IMR-90 (cell line): Measurements from ENCODE around the gene HIKESHI. TPM values are rescaled to one million over a fixed set of nuclear protein-coding genes. Genes with fewer than 3 reads are reported as not detected.

ENCODE experiments used
- ATAC-seq: fragments of 200-7000 bp; cut with Tn5 transposase; 2 replicates; pipeline ENCODE4 v1.9.1; 2020; ENCODE audit warnings: low read depth, mild to moderate bottlenecking, moderate library complexity
- BruUV-seq: library from RNA; stranded (reverse); fragments of 400-500 nt; replicated peaks from 2 replicates; lab custom pipeline; 2021; lab: Mats Ljungman, UMichigan
- CTCF ChIA-PET: fragments of 300-600 bp; formaldehyde crosslinking; extraction: SDS; loops from one replicate; lab custom pipeline; 2021; ENCODE audit warnings: antibody characterized with exemption; lab: Yijun Ruan, JAX
- POLR2A ChIA-PET: fragments of 300-600 bp; sonication (Branson Sonifier 250); formaldehyde crosslinking; loops from one replicate; lab custom pipeline; 2022; ENCODE audit warnings: antibody characterized with exemption; ENCODE audit not compliant: unreplicated experiment; lab: Charles Lee
- DNase-seq: peaks from one replicate; pipeline ENCODE4 v3.0.0; 2013
- H2AFZ ChIP-seq: replicated peaks from 2 replicates; pipeline ENCODE3; 2013; ENCODE audit warnings: low read length, mild to moderate bottlenecking; ENCODE audit not compliant: poor library complexity
- H2AK5ac ChIP-seq: 2 replicates; pipeline ENCODE4 v1.6.1; 2013; ENCODE audit warnings: low read depth, low read length, inconsistent platforms
- H2AK9ac ChIP-seq: replicated peaks from 2 replicates; pipeline ENCODE3; 2013; ENCODE audit warnings: mild to moderate bottlenecking, low read depth, low read length, moderate library complexity; ENCODE audit not compliant: poor library complexity
- H2BK120ac ChIP-seq: 2 replicates; pipeline ENCODE4 v1.6.1; 2013; ENCODE audit warnings: low read depth, low read length, inconsistent platforms
- H2BK15ac ChIP-seq: 3 replicates; pipeline ENCODE4 v1.6.1; 2013; ENCODE audit warnings: low read depth, low read length, inconsistent platforms
- H2BK20ac ChIP-seq: 2 replicates; pipeline ENCODE4 v1.6.1; 2013; ENCODE audit warnings: low read depth, mild to moderate bottlenecking, inconsistent platforms, low read length, moderate library complexity
- H2BK5ac ChIP-seq: 2 replicates; pipeline ENCODE4 v1.6.1; 2013; ENCODE audit warnings: mild to moderate bottlenecking, low read depth, low read length, inconsistent platforms; ENCODE audit not compliant: poor library complexity, severe bottlenecking
- H3K14ac ChIP-seq: replicated peaks from 2 replicates; pipeline ENCODE4 v1.6.1; 2013; ENCODE audit warnings: low read depth, low read length, inconsistent platforms
- H3K18ac ChIP-seq: 2 replicates; pipeline ENCODE4 v1.6.1; 2013; ENCODE audit warnings: low read depth, low read length, control low read depth
- H3K23ac ChIP-seq: 2 replicates; pipeline ENCODE4 v1.6.1; 2013; ENCODE audit warnings: low read depth, low read length, inconsistent platforms
- H3K27ac ChIP-seq: 2 replicates; pipeline ENCODE4 v1.5.1; 2013; ENCODE audit warnings: mild to moderate bottlenecking, control low read depth, low read length; ENCODE audit not compliant: insufficient read depth
- H3K27me3 ChIP-seq: 2 replicates; pipeline ENCODE4 v1.6.1; 2013; ENCODE audit warnings: low read length; ENCODE audit not compliant: control insufficient read depth, insufficient read depth
- H3K36me3 ChIP-seq: 2 replicates; pipeline ENCODE4 v1.6.1; 2013; ENCODE audit warnings: low read length, mixed read lengths; ENCODE audit not compliant: control insufficient read depth, insufficient read depth
- H3K4ac ChIP-seq: 2 replicates; pipeline ENCODE4 v1.6.1; 2013; ENCODE audit warnings: low read depth, low read length, inconsistent platforms
- H3K4me1 ChIP-seq: 2 replicates; pipeline ENCODE4 v1.6.1; 2013; ENCODE audit warnings: low read length, mixed read lengths; ENCODE audit not compliant: control insufficient read depth, insufficient read depth
- H3K4me2 ChIP-seq: 2 replicates; pipeline ENCODE4 v1.6.1; 2013; ENCODE audit warnings: low read depth, mild to moderate bottlenecking, control low read depth, low read length, moderate library complexity
- H3K4me3 ChIP-seq: 2 replicates; pipeline ENCODE4 v1.5.1; 2013; ENCODE audit warnings: low read depth, mild to moderate bottlenecking, control low read depth, low read length, moderate library complexity; ENCODE audit not compliant: insufficient read depth
- H3K56ac ChIP-seq: 2 replicates; pipeline ENCODE4 v1.6.1; 2013; ENCODE audit warnings: low read length, inconsistent platforms; ENCODE audit not compliant: insufficient read depth; ENCODE audit errors: extremely low read depth
- H3K79me1 ChIP-seq, 2 experiments: 2 replicates each; pipeline ENCODE4 v1.6.1; 2013; ENCODE audit warnings: low read length in 2 of 2, inconsistent platforms in 1 of 2, low read depth in 1 of 2
- H3K9ac ChIP-seq: 2 replicates; pipeline ENCODE4 v1.6.1; 2013; ENCODE audit warnings: low read depth, low read length, control low read depth
- H3K9me1 ChIP-seq: 2 replicates; pipeline ENCODE4 v1.6.1; 2013; ENCODE audit warnings: low read length, inconsistent platforms; ENCODE audit not compliant: insufficient read depth
- H3K9me3 ChIP-seq: 2 replicates; pipeline ENCODE4 v1.6.1; 2013; ENCODE audit warnings: low read length; ENCODE audit not compliant: control insufficient read depth, insufficient read depth
- H4K20me1 ChIP-seq: 2 replicates; pipeline ENCODE4 v1.6.1; 2013; ENCODE audit warnings: low read length, inconsistent platforms; ENCODE audit not compliant: insufficient read depth
- H4K5ac ChIP-seq: 2 replicates; pipeline ENCODE4 v1.6.1; 2013; ENCODE audit warnings: mild to moderate bottlenecking, low read depth, low read length, control low read depth
- H4K8ac ChIP-seq, 2 experiments: 2 replicates each; pipeline ENCODE4 v1.6.1; 2013; ENCODE audit warnings: low read depth in 2 of 2, low read length in 2 of 2, control low read depth in 1 of 2, inconsistent platforms in 1 of 2
- H4K91ac ChIP-seq: 2 replicates; pipeline ENCODE4 v1.6.1; 2013; ENCODE audit warnings: low read depth, low read length, inconsistent platforms; ENCODE audit not compliant: insufficient read depth
- CHD1 ChIP-seq: IDR thresholded peaks from 2 replicates; pipeline ENCODE4 v1.6.1; 2012; ENCODE audit warnings: low read depth, low read length, improper control_type of control experiment
- MAFK ChIP-seq: IDR thresholded peaks from 2 replicates; pipeline ENCODE4 v1.6.1; 2012; ENCODE audit warnings: low read depth, low read length, improper control_type of control experiment
- WGBS, 2 experiments: methylation state at CpG; one replicate each; pipeline versions ENCODE4 v1.1.5 to v1.1.7; 2013; ENCODE audit warnings: missing lambda C conversion rate in 2 of 2; ENCODE audit not compliant: insufficient read length in 1 of 2; ENCODE audit errors: extremely low coverage in 2 of 2; 5-methylcytosine and 5-hydroxymethylcytosine counted together
- dilution Hi-C: fragments of 300-500 bp; cut with HindIII; formaldehyde crosslinking; loops from one replicate; pipeline ENCODE4 v1.14.3; 2018; ENCODE audit warnings: low sequenced_read_pairs; ENCODE audit not compliant: unreplicated experiment
- in situ Hi-C: fragments of 300-500 bp; cut with MboI; formaldehyde crosslinking; loops from 3 replicates; pipeline ENCODE4 v1.14.3; 2019; ENCODE audit warnings: low sequenced_read_pairs, inconsistent platforms, mixed read lengths
- intact Hi-C: fragments of 100-400 bp; cut with micrococcal nuclease; formaldehyde crosslinking; loops from 2 replicates; pipeline ENCODE4 v1.10.0; 2022
- polyA plus RNA-seq, 3 experiments: library from polyadenylated mRNA; depleted of rRNA; stranded (reverse); fragments of >200 nt; gene quantifications; 2 replicates each; pipeline ENCODE4 v1.2.3, GENCODE V29; 2012; ENCODE audit warnings: low replicate concordance in 1 of 3
- total RNA-seq: library from RNA; depleted of rRNA; stranded (reverse); fragments of >200 nt; gene quantifications from 2 replicates; pipeline ENCODE4 v1.2.3, GENCODE V29; 2012
- TF ChIP-seq, protein P1 (sequence below): fragments of 150-350 bp; IDR thresholded peaks from 2 replicates; pipeline ENCODE4 v1.6.1; 2016; ENCODE audit warnings: low read depth, mild to moderate bottlenecking, low read length, moderate library complexity, borderline replicate concordance
- TF ChIP-seq, protein P2 (sequence below): fragments of 150-350 bp; IDR thresholded peaks from 2 replicates; pipeline ENCODE4 v1.6.1; 2017; ENCODE audit warnings: mild to moderate bottlenecking, antibody characterized with exemption, low read length, low read depth
- TF ChIP-seq, protein P3 (sequence below): conservative IDR thresholded peaks from 2 replicates; pipeline ENCODE4 v1.5.1; 2012; ENCODE audit warnings: mild to moderate bottlenecking, low read depth, low read length, improper control_type of control experiment

Gene HIKESHI
- total and polyA plus RNA-seq, 2 of the 4 experiments (the other 2 are of a cell fraction) = 49.4 to 73.5 TPM

GRCh38 chr11:86277741-86278140 lies 24.3 kb upstream of the HIKESHI start:
- H3K4me3 ChIP-seq = no peak overlapping the region
- H4K8ac ChIP-seq = no peak overlapping the region
- peak; percentile 6 for DNase-seq
- in situ Hi-C loops (loop anchor here (25.0 kb wide), 1 partner anchor 590 kb away; the partner anchor contains the start of gene CCDC89), dilution Hi-C loops (no loop called here), intact Hi-C loops (loop anchor here (5.0 to 10.0 kb wide), 2 partner anchors 420 to 1493 kb away; partner anchors contain the start of gene CCDC83)
- H3K56ac ChIP-seq = no peak overlapping the region
- BruUV-seq = no TSS peak
- H2BK120ac ChIP-seq = no peak overlapping the region
- H3K18ac ChIP-seq = no peak overlapping the region
- H3K9me3 ChIP-seq = no peaks in the 10 kb centered on the region
- CTCF ChIA-PET = no interaction called here
- peaks cover 11 to 28% of the 10 kb centered on the region in 2 experiments for H3K79me1 ChIP-seq
- H3K4me1 ChIP-seq = peaks cover 3% of the 10 kb centered on the region; the same call in 1 of the 2 replicates
- no peak overlapping the region for H3K4me2 ChIP-seq
- H3K14ac ChIP-seq = no peak overlapping the region
- no peak overlapping the region for H3K27ac ChIP-seq
- no peak overlapping the region for H4K5ac ChIP-seq
- peaks cover 2% of the 10 kb centered on the region for H3K36me3 ChIP-seq
- no peak for ATAC-seq
- H2BK5ac ChIP-seq = no peak overlapping the region
- H3K23ac ChIP-seq = no peak overlapping the region
- peaks cover 6% of the 10 kb centered on the region for H3K9me1 ChIP-seq
- no peak overlapping the region for H2AK9ac ChIP-seq
- H3K9ac ChIP-seq = no peak overlapping the region
- TF ChIP-seq, protein P1, sequence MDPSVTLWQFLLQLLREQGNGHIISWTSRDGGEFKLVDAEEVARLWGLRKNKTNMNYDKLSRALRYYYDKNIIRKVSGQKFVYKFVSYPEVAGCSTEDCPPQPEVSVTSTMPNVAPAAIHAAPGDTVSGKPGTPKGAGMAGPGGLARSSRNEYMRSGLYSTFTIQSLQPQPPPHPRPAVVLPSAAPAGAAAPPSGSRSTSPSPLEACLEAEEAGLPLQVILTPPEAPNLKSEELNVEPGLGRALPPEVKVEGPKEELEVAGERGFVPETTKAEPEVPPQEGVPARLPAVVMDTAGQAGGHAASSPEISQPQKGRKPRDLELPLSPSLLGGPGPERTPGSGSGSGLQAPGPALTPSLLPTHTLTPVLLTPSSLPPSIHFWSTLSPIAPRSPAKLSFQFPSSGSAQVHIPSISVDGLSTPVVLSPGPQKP = no peak
- TF ChIP-seq CHD1 = no peak
- TF ChIP-seq MAFK = no peak
- TF ChIP-seq, protein P2, sequence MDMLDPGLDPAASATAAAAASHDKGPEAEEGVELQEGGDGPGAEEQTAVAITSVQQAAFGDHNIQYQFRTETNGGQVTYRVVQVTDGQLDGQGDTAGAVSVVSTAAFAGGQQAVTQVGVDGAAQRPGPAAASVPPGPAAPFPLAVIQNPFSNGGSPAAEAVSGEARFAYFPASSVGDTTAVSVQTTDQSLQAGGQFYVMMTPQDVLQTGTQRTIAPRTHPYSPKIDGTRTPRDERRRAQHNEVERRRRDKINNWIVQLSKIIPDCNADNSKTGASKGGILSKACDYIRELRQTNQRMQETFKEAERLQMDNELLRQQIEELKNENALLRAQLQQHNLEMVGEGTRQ = no peak
- TF ChIP-seq, protein P3, sequence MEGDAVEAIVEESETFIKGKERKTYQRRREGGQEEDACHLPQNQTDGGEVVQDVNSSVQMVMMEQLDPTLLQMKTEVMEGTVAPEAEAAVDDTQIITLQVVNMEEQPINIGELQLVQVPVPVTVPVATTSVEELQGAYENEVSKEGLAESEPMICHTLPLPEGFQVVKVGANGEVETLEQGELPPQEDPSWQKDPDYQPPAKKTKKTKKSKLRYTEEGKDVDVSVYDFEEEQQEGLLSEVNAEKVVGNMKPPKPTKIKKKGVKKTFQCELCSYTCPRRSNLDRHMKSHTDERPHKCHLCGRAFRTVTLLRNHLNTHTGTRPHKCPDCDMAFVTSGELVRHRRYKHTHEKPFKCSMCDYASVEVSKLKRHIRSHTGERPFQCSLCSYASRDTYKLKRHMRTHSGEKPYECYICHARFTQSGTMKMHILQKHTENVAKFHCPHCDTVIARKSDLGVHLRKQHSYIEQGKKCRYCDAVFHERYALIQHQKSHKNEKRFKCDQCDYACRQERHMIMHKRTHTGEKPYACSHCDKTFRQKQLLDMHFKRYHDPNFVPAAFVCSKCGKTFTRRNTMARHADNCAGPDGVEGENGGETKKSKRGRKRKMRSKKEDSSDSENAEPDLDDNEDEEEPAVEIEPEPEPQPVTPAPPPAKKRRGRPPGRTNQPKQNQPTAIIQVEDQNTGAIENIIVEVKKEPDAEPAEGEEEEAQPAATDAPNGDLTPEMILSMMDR = no peak
- no CpG with 5 or more reads among the region's 1 CpG for WGBS, 2 experiments
- H3K4ac ChIP-seq = no peak overlapping the region
- H2BK15ac ChIP-seq = no peak overlapping the region
- no peak overlapping the region for H2AK5ac ChIP-seq
- no peak overlapping the region for H4K91ac ChIP-seq
- no peaks in the 10 kb centered on the region for H3K27me3 ChIP-seq
- no peak overlapping the region for H2AFZ ChIP-seq
- H2BK20ac ChIP-seq = no peak overlapping the region
- POLR2A ChIA-PET = no interaction called here
- H4K20me1 ChIP-seq = no peaks in the 10 kb centered on the region; the same call in 1 of the 2 replicates
